Fibroblast of peridontal ligament (primary cell): Measurements from ENCODE around the gene CBLN2.

Experiments
- DNase-seq: peaks from one replicate; pipeline ENCODE4 v3.0.0-alpha.2; 2010; ENCODE audit errors: extremely low read depth

The CBLN2 gene

DNA sequence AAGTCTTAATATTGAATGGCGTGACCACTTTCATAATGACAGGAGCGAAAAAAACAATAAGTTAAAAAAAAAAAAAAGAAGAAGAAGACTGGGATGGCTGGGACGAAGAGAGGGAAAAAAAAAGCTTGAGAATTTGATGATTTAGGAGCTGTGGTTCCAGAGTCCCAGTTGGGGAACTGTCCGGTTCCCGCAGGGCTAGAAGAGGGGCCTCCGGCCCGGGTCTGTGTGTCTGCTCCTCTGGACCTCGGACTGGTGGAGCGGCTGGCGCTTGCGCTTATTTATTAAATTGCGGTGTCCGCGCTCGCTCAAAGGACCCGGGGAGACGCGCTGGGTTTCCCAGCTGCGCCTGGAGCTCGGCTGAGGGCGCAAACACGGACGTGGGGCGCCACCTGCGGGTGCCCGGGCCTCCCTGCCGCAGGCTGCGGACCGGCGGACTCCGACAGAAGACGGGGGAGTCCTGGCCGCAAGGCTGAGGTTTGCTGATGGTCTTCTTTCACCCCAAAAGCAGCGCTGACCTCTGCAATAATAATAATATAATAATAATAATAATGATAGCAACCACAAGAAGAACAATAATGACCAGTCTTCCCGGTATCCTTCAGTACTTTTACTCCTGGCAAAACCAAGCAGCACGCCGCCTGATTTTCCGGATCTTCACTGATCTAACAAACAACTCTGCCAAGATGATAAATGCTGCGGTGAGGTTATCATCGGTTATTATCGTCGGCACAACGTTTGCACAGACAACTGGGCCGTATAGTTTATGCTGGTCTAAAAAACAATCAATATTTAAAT lies at the start of gene CBLN2:
Gene CBLN2 (minus strand): TSS at position 251 of the 795 bp plus-strand sequence. CDS start 2,182 bp downstream, outside the sequence.
- DNase-seq, result peak; percentile 59

DNA sequence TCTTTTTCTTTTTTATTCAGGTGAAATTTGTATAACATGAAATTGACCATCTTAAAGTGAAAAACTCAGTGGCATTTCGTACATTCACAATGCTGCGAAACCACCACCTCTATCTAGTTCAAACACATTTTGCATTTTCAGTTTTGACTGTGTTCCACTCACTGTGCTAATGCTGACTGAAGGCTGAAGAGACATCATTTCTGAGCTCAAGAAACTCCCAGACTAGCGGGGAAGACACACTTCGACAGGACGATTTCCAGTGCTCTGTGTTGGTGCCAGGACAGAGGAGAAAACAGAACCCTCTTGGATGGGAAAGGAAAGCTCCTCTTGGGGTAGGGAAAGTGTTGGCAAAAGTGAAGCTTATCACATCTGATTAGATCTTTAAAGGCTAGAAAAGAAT lies 44.2 kb upstream of the CBLN2 start:
- DNase-seq, result no peak

DNA sequence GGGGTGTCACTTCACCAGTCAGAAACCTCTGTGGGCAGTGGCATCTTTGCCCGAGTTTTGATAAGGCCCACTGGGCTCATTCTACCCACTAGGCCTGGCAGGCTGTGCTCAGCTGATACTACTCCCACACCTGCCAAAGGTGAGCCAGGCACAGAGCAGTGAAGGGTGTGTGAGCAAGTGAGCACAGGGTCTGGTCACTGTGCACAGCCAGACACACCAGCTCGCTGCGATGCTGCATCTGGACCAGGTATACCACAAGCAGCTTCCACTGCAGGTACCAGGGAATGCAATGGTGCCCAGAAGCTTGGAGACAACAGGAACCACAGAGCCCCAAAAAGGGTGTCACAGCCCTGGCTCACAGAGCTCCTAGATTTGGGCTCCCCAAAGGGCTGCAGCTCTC lies 40.6 kb upstream of the CBLN2 start:
- DNase-seq, result no peak

DNA sequence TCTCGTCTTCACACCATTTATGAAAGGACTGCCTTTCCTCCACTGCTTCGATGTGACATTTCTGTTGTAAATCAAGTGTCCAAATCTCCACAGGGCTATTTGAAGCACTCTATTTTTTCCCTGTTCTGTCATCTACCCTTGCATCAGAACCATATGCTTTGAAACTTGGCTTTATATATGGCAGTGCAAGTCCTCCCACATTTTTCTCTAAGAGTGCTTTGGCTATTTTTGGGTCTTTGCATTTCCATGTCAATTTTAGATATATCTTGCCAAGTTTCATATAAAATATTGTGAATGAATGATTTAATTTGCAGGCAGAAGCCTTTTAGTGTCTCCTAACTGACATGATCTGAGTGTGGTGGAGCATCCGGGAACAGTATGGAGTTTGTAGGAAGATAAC lies 37.8 kb upstream of the CBLN2 start:
- no peak for DNase-seq

DNA sequence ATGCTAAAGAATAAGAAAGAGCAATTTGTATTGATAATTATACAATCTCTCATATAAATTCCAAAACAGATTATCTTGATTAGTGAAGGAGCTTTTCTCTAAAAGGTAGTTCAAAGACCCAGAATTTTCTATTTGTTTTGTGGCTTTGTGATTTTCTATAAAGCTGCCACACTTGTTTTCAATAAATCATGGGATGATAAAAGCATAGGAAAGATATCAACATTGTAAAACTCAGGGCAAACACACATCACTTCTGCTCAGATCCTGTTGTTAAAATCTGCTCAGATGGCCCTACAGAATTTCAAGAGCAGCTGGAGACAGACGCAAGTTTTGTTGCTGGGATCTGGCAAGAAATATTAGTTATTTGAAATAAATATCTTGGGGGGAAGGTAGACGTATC lies 28.8 kb upstream of the CBLN2 start:
- DNase-seq, result no peak

DNA sequence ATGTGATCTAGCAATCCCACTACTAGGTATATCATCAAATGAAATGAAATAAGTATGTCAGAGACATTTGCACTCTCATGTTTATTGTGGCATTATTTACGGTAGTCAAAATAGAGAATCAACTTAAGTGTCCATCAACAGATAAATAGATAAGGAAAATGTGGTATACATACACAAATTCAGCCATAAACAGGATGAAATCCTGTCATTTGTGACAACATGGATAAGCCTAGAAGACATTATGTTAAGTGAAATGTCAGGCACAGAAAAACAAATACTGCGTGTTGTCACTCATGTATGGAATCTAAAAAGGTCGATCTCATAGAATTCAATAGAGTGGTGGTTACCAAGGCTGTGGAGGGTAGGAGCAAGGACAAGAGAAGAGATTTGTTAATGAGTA lies 22.1 kb upstream of the CBLN2 start:
- no peak for DNase-seq

DNA sequence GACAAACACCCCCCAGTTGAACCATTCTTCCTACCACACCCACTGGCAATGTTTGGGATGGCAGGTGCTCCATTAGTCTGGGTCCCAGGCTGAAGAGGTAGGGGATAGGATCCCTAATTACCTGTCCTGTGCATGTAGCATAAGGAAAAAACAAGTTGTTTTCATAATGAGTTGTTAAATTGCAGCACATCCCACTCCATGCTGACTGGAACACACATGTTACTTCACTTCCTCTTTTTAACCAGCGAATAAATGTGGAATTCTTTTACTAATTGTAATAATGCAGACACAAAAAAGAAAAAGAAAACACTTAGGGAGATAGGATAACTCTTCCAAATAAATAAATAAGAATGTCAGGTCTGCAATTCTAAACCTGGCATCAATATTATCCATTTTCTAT lies 11.8 kb upstream of the CBLN2 start:
- no peak for DNase-seq

DNA sequence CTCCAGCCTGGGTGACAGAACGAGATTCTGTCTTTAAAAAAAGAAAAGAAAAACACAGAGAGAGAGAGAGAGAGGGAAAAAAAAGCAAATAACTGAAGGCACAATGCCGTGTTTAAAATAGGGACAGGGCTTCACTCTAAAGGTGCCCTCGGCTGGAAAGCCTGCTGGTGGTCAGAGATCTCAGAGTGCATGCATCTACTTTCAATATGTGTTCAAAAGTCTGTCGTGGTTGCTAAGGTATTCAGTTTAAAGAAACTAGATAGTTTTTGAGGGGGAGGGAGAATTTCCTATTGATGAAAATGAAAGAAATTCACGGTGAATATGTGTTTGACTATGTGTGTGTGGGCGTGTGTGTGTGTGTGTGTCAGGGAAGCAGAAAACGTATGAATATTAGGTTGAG lies 11.0 kb upstream of the CBLN2 start:
- no peak for DNase-seq

DNA sequence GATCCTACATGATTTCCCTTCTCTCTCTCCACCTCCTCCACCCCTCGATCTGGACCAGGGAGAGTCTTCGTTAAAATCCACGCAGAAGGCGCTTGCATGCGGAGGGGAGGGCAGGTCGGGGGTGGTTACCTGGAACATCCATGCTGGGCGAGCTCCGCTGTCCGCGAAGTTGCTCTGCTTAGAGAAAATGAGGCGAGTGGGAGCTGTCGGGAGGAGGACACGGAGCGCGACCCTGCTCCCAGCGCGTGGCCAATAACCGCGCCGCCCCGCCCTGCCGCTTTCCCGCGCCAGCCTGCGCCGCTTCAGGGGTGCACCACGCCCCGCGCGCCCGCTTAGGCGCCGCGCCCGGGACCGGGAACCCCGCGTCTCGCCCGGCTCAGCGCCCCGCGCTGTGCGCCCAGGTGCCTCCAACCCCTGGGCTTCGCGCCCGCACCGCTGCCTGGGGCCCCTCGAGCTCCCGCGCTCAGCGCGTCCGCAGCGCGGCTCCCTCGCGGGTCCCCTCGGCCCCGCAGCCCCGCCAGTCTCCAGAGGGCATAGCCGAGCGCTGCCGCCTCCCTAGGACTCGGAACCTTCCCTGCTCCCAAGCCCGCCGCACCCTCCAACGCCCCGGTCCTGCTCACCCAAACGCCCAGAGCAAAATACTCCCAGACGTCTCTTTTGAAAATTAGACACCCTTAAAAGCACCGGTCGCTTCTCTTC lies 636 bp downstream of the CBLN2 start:
- DNase-seq, result no peak

DNA sequence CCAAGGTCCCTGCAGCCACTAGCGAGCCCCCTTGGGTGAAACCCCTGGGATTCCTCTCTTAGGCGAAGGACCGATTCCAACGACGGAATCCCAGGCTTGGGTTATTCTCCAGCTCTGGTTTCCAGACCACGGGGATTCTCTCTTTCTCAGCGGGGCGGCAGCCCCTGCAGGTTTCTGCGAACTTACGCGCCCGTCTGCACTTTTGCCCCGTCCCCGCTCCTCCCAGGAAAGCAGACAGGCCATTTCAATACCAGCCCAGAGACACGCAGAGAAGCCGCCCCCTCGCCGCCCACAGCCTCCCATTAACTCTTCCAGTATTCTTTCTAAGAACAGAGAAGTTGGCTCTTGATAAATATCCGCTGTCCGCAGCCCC lies 1.2 kb downstream of the CBLN2 start:
- no peak for DNase-seq

DNA sequence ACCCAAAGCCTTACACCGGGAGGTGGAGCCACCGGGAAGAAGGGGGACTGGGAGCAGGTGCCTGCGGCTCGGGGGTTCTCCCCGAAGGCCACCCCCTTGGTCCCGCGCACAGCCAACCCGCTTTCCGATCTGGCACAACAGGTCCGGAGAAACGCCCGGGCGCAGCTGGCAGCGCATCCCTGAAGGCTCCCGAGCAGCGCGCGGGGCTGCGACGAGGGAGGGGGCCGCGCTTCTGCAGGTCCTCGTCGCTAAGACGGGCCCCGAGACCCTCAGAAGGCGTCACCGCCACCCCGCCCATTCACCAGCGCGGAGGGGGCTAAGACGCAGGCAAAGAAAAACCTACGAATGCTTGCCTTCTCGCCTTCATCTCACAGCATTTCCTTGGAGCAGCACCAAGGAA lies 1.8 kb downstream of the CBLN2 start:
- DNase-seq, result no peak

DNA sequence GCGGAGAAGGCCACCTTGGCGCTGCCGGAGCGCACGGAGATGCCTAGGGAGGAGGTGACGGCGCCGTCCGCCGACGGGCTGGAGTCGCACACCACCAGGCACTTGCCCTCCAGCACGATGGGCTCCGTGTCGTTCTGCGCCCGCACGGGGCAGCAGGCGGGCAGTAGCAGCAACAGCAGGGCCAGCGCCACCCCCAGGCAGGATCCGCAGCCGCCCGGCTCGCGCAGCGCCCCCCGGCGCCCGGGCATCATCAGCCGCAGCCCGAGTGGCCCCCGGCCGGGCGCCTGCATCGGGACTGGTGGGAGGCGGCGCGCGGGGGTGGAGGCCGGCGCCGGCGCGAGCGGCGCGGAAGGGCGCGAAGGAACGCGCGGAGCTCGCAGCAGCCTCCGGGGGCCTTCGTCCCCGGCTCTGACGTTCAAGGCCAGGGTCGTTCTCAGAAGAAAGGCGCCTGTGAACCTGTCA lies 2.2 kb downstream of the CBLN2 start:
- no peak for DNase-seq

DNA sequence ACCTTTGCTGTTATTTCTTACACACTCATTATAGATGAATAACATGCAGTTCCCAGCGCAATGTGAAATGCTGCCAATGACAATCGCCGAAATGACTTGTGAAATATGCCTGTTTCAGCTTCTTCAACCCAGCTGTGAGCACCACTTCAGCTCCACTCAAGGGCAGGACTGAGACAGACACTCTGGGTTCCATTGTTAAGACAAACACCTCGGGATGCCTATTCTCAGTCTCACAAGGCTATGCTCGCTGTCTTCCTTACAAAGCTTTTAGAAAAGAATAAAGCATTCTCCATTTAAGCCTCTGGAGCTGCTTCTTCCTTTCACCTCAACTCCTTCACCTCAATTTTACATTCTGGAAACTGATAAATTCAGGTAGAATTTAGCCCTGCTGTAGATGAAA lies 4.2 kb downstream of the CBLN2 start:
- DNase-seq, result no peak

DNA sequence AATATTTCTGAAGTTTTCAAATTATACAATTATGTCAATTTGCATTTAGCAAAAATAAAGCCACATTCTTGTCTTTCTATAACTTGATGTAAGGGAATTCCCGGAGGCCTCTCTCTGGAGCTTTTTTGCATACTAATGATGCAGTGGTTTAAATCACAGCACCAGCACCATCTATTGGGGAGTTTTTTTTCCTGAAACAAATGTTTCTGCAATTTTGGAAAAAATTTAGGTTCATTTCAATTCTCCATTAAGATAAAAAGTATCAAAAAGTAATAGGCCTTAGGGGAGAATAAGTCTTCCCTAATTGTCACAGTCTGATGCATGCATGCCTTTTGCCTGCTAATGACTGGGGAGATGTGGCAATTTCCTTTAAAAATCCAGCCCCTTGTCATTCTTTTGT lies 13.5 kb downstream of the CBLN2 start:
- peak; percentile 47 for DNase-seq

DNA sequence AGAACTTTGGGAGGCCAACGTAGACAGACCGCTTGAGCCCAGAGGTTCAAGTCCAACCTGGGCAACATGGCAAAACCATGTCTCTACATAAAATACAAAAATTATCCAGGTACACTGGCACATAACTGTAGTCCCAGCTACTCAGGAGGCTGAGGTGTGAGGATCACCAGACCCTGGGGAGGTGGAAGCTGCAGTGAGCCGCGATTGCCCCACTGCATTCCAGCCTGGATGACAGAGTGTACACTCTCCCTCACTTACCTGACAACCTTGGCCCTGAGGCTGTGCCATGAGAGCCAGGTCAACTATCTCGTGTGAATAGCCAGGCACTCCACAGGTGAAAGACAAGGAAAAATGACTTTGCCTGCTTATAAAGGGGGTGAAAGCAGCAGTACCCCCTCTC lies 39.3 kb downstream of the CBLN2 start:
- no peak for DNase-seq

DNA sequence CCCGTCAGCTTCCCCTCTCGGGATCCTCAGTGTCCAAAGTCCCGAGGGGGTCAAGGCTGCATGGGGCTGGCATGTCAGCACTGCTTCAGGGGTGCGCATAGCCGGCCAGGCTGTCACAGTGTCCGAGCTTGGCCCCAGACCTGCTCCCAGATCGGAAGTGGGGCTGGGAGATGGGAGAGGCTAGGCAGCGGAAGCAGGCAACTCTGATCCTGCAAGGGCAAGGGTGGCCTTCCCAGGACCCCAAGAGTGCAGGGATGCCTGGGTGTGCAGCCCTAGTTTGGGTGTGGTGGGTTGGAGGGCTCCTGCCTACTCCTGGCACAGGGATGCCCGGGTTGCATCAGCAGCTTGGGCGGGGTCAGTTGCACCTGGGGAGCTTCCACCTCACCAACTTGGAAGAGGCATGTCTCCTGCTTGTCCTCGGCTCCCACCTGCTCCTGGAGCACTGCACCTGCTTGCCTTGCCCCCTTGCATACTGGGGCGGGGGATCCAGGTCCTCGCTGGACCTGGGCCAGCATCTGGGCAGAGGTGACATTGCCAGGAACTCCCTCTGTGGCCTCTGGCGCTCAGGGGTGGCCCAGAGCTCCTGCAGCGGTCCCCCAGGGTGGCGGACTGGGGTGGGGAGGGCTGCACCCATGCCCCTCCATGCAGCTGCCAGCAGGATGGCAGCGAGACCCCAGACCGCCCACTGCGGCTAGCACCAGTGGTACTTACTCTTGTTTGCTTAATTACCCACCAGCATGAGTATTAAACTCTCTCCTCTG lies 41.3 kb downstream of the CBLN2 start:
- DNase-seq, result no peak

DNA sequence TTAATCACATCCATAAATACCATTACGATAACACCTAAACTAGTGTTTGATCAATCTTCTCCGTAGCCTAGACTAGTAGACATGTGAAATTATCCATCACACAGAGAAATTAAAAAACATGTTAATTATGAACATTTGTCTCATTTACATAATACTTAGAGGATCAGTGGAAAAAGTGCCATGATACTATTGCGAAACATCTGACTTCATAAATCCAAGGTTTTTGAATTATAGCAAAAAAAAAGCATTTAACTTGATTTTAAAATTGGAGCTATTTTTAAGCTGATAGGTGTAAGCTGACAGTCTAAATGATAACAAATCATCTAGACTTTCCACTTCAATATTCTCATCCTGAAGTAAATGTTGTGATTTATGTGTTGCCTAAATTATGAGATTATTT lies 51.6 kb downstream of the CBLN2 start:
- DNase-seq, result no peak
